Measurements from ENCODE around the gene NAA20. TPM values are rescaled to one million over a fixed set of nuclear protein-coding genes. Genes with fewer than 3 reads are reported as not detected.
A peak's percentile ranks its signal among the peaks of the same experiment; 100 is the strongest.

Gene NAA20
- total RNA-seq, 1 donor: 32.6 TPM

DNA sequence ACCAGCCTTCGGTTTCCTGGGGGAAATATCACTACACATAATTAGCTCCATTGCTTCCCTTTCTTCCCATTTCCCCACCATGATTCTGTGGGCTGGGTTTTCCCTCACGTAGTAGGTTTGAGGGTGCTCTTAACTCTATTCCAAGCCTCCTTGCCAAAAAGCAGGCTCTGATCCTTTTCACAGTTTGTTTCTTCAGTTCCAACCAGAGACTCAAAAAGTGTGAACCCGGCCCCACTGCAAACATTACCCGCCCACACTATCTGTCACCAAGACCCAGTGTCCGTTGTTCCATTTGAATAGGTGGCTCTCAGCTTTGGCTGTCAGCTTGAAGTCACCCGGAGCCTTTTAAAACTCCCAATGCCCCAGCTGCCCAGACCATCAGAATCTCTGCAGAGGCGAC, 11.8 kb upstream of the NAA20 start:
- Histone ChIP-seq H3K36me3 (ENCODE audit: insufficient read depth, low read length) (peaks cover 19% of the 10 kb centered on the region), H3K9me3 (ENCODE audit: low read depth, low read length) (no peaks in the 10 kb centered on the region), H4K20me1 (ENCODE audit: insufficient read depth, low read length) (peaks cover 11% of the 10 kb centered on the region), H2AFZ (ENCODE audit: low read length) (no peak overlapping the region), H3K27me3 (ENCODE audit: insufficient read depth, low read length) (no peaks in the 10 kb centered on the region), H3K4me3 (ENCODE audit: insufficient read depth, low read length) (no peak overlapping the region), H3K79me2 (ENCODE audit: insufficient read depth, low read length) (peaks cover 7% of the 10 kb centered on the region), H3K27ac (ENCODE audit: low read depth, low read length) (no peak overlapping the region), H3K4me2 (ENCODE audit: insufficient read depth, low read length) (no peak overlapping the region), H3K4me1 (ENCODE audit: insufficient read depth, low read length) (peaks cover 35% of the 10 kb centered on the region)
- DNase-seq (ENCODE audit: insufficient read length, low spot score, missing footprints): no peak
- no peak for TF ChIP-seq CTCF (IDR thresholded peaks at IDR 0.05; ENCODE audit: extremely low read depth, low read depth, low read length)

DNA sequence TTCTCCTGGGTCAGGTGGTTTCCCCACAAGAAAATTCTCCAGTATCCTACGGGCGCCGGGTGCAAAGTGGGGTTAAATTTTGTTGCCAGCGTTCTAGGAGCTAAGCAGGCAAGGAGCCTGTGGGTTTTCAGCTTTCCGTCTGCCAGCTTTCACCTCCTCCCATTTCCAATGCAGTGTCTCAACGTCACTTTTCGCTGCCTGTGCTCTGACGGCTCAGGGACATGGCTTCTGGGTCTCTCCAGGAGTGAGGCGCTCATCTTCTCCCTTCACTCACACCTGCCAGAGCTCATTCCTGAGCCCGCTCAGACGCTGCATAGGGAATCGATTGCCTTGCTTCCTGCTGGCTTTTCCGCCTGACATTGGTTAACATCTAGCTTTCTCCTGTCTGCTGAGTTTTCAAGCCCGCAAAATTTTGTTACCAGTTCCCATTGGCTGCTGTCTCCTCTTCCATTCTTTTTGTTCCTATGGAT, 7.3 kb upstream of the NAA20 start:
- Histone ChIP-seq H3K4me1 (ENCODE audit: insufficient read depth, low read length) (peaks cover 17% of the 10 kb centered on the region), H3K27me3 (ENCODE audit: insufficient read depth, low read length) (no peaks in the 10 kb centered on the region), H3K4me2 (ENCODE audit: insufficient read depth, low read length) (peak overlapping the region; percentile 60), H3K79me2 (ENCODE audit: insufficient read depth, low read length) (no peaks in the 10 kb centered on the region), H3K27ac (ENCODE audit: low read depth, low read length) (no peak overlapping the region), H3K4me3 (ENCODE audit: insufficient read depth, low read length) (no peak overlapping the region), H3K36me3 (ENCODE audit: insufficient read depth, low read length) (no peaks in the 10 kb centered on the region), H3K9me3 (ENCODE audit: low read depth, low read length) (no peaks in the 10 kb centered on the region), H4K20me1 (ENCODE audit: insufficient read depth, low read length) (no peaks in the 10 kb centered on the region), H2AFZ (ENCODE audit: low read length) (peak overlapping the region; percentile 39)
- DNase-seq (ENCODE audit: insufficient read length, low spot score, missing footprints): no peak
- no peak for TF ChIP-seq CTCF (IDR thresholded peaks at IDR 0.05; ENCODE audit: extremely low read depth, low read depth, low read length)

- no peak overlapping the region for H3K27ac ChIP-seq (ENCODE audit: low read depth, low read length)
- no peaks in the 10 kb centered on the region for H3K36me3 ChIP-seq (ENCODE audit: insufficient read depth, low read length)
- H4K20me1 ChIP-seq (ENCODE audit: insufficient read depth, low read length): no peaks in the 10 kb centered on the region
- no peaks in the 10 kb centered on the region for H3K79me2 ChIP-seq (ENCODE audit: insufficient read depth, low read length)
- peak; percentile 76 for DNase-seq (ENCODE audit: insufficient read length, low spot score, missing footprints)
- peak overlapping the region; percentile 61 for H3K4me2 ChIP-seq (ENCODE audit: insufficient read depth, low read length)
- H3K4me1 ChIP-seq (ENCODE audit: insufficient read depth, low read length): peaks cover 17% of the 10 kb centered on the region
- H3K9me3 ChIP-seq (ENCODE audit: low read depth, low read length): no peaks in the 10 kb centered on the region
- peak overlapping the region; percentile 19 for H3K4me3 ChIP-seq (ENCODE audit: insufficient read depth, low read length)
- H2AFZ ChIP-seq (ENCODE audit: low read length): no peak overlapping the region
- no peak for TF ChIP-seq CTCF (IDR thresholded peaks at IDR 0.05; ENCODE audit: extremely low read depth, low read depth, low read length)
- H3K27me3 ChIP-seq (ENCODE audit: insufficient read depth, low read length): no peaks in the 10 kb centered on the region
These were observed 6.3 kb upstream of the NAA20 start for GRCh38 chr20:20010639-20011500.

GRCh38 chr20:20012541-20012940, 4.6 kb upstream of the NAA20 start:
- Histone ChIP-seq H2AFZ (ENCODE audit: low read length) (no peak overlapping the region), H3K9me3 (ENCODE audit: low read depth, low read length) (no peaks in the 10 kb centered on the region), H3K4me1 (ENCODE audit: insufficient read depth, low read length) (peaks cover 17% of the 10 kb centered on the region), H3K79me2 (ENCODE audit: insufficient read depth, low read length) (peaks cover 4% of the 10 kb centered on the region), H3K36me3 (ENCODE audit: insufficient read depth, low read length) (no peaks in the 10 kb centered on the region), H3K4me2 (ENCODE audit: insufficient read depth, low read length) (no peak overlapping the region), H4K20me1 (ENCODE audit: insufficient read depth, low read length) (no peaks in the 10 kb centered on the region), H3K27ac (ENCODE audit: low read depth, low read length) (no peak overlapping the region), H3K4me3 (ENCODE audit: insufficient read depth, low read length) (no peak overlapping the region), H3K27me3 (ENCODE audit: insufficient read depth, low read length) (no peaks in the 10 kb centered on the region)
- no peak for DNase-seq (ENCODE audit: insufficient read length, low spot score, missing footprints)
- TF ChIP-seq CTCF (IDR thresholded peaks at IDR 0.05; ENCODE audit: extremely low read depth, low read depth, low read length): no peak

Data from osteoblast (primary cell).